ENCODE results near the gene ARID1B.

The ARID1B gene

DNA sequence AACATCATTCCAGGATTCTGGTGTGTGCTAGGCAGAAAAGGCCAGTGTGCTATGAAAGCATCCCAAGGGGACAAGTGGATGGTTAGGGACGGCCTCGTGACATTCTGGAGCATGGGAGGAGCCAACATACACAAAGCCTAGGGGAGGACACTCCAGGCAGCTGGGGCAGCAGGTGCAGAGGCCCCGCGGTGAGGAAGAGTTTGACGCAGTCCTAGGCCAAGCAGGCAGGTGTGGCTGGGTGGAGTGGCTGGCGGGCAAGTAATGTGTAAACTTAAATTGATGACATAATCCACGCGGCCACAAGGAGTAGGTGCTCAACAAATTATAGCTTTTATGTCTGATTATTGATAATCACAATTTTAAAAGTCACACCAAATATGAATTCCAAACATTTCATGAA is 452.5 kb downstream of the ARID1B start:
- DNase-seq (ENCODE audit: low spot score in 2 of 2) (no peak), ATAC-seq (ENCODE audit: low read depth) (peak; percentile 82)
- Mint-ChIP-seq H3K9me3 (no peaks in the 10 kb centered on the region), H3K27ac (no peak overlapping the region), H3K36me3 (no peaks in the 10 kb centered on the region), H3K4me3 (no peak overlapping the region), H3K4me1 (peaks cover 17% of the 10 kb centered on the region), H3K27me3 (peaks cover 28% of the 10 kb centered on the region)

DNA sequence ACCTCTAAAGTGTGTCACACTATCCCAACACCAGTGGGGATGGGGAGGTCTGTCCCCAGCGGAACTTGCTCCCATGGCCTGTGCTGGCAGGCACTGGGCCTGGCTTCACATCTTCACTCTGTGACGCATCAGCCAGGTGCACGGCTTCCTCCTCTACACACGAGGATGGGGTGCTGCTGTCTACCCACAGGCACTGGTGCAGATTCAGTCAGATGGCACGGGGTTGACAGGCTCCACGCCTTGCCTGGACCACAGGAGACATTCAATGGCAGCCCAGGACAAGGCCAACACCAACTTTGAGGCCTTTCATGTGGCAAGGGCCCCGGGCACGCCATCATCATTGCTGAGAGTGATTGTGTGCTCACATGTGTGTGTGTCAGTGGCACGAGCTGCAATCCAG is 453.7 kb downstream of the ARID1B start:
- Mint-ChIP-seq H3K4me1 (peaks cover 26% of the 10 kb centered on the region), H3K4me3 (no peak overlapping the region), H3K27me3 (peaks cover 34% of the 10 kb centered on the region), H3K9me3 (no peaks in the 10 kb centered on the region), H3K27ac (no peak overlapping the region), H3K36me3 (no peaks in the 10 kb centered on the region)
- no peak for DNase-seq (ENCODE audit: low spot score in 2 of 2)
- ATAC-seq (ENCODE audit: low read depth), result no peak

DNA sequence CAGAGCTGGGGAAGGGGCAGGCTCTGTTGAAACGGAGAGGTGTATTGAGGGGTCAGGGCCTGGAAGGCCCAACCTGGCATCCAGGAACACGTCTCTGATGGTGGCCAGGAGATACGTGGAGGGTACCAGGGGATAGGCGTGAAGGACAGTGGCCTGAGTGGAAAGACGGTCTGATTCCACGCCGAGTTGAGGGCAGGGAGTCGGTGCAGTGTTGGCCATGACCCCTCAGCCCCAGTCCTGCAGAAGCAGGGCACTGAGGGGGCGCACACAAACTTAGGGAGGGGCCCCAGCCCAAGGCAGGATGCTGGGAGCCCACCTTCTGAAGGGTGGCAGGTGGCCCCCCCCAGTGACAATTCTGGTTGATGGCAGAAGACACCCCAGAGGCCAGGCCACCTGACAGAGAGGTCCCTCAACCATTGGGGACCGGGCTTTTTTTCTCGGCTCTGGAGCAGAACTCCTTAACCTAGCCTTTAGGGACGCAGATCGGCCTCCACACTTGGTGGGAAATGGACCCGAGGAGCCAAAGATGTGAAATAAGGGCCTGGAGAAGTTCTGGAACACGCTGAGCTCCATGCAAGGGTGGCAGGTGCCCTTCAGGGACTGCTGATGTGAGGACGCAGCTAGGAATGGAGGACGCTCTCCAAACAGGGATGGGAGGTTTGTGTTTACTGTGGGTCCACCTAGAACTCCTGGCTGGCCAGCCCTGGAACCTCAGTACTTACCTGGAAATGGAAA is 455.1 kb downstream of the ARID1B start:
- H3K9me3 Mint-ChIP-seq, result no peaks in the 10 kb centered on the region
- peaks cover 35% of the 10 kb centered on the region for H3K27me3 Mint-ChIP-seq
- H3K4me3 Mint-ChIP-seq, result no peak overlapping the region
- H3K27ac Mint-ChIP-seq, result no peak overlapping the region
- H3K4me1 Mint-ChIP-seq, result peaks cover 23% of the 10 kb centered on the region
- no peaks in the 10 kb centered on the region for H3K36me3 Mint-ChIP-seq
- ATAC-seq (ENCODE audit: low read depth), result no peak
- no peak for DNase-seq (ENCODE audit: low spot score in 2 of 2)

DNA sequence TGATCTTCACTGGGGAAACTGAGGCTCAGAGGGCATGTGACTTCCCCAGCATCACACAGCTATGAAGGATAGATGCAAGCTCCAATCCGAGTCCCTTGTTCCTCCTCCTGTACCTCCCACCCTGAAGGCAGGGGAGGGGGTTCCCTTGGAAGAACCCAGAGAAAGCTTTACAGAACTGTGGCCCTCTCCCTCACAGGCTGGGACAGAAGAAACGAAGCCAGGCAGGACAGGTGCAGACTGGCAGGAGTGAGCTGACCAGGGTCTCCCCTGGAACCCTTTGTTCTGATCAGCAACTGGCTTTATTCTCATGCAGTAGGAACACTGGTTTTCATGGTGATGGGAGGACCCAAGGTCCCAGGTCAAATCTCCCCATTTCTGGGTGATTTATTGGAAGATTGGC is 456.0 kb downstream of the ARID1B start:
- peaks cover 1% of the 10 kb centered on the region for H3K9me3 Mint-ChIP-seq
- DNase-seq (ENCODE audit: low spot score in 2 of 2) (no peak), ATAC-seq (ENCODE audit: low read depth) (no peak)
- no peak overlapping the region for H3K27ac Mint-ChIP-seq
- H3K4me1 Mint-ChIP-seq, result peaks cover 21% of the 10 kb centered on the region
- H3K36me3 Mint-ChIP-seq, result no peaks in the 10 kb centered on the region
- H3K4me3 Mint-ChIP-seq, result no peak overlapping the region
- H3K27me3 Mint-ChIP-seq, result peaks cover 37% of the 10 kb centered on the region

DNA sequence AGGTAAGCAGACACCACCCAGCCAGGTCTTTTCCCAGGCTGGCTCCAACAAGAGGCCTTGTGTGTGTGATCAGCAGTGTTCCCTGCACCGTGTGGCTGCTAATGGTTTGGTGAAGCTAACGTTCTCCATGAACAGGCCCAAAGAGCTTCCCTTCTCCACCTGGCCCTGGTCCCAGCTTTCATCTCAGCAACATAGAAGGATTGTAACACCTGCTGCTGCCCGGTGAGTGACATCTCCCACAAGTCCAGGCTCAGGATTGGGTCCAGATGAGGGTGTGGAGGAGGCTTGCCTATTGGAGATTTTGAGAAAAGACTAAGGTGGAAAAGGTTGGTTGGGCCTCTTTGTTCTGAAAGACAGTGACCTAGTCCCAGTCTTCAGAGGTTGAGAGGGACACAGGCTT is 456.5 kb downstream of the ARID1B start:
- Mint-ChIP-seq H3K36me3 (no peaks in the 10 kb centered on the region), H3K4me3 (peak overlapping the region; percentile 9), H3K4me1 (peaks cover 23% of the 10 kb centered on the region), H3K9me3 (peaks cover 3% of the 10 kb centered on the region), H3K27ac (no peak overlapping the region), H3K27me3 (peaks cover 40% of the 10 kb centered on the region)
- ATAC-seq (ENCODE audit: low read depth), result no peak
- no peak for DNase-seq (ENCODE audit: low spot score in 2 of 2)

DNA sequence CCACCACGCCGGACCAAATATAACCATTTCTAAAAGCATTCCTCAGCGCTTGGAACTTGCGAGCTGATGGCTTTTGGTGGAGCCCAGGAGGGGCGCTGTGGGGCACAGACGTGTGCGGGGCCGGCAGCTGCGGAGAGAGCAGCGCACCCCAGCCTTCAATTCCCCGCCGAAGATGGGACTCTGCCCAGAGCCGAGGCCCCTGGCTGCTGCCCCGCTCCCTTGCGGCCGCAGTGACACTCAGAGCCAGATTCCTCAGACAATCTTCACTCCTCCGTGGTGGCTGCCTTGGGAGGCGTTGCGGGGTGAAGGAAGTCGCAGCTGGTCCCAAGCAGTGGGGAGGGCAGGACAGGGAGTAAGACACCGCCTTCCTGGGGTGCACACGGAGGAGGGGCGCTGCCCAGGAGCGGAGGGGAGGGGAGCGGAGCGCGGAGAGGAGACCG is 458.4 kb downstream of the ARID1B start:
- peaks cover 38% of the 10 kb centered on the region for H3K27me3 Mint-ChIP-seq
- no peak for DNase-seq (ENCODE audit: low spot score in 2 of 2)
- peak; percentile 82 for ATAC-seq (ENCODE audit: low read depth)

DNA sequence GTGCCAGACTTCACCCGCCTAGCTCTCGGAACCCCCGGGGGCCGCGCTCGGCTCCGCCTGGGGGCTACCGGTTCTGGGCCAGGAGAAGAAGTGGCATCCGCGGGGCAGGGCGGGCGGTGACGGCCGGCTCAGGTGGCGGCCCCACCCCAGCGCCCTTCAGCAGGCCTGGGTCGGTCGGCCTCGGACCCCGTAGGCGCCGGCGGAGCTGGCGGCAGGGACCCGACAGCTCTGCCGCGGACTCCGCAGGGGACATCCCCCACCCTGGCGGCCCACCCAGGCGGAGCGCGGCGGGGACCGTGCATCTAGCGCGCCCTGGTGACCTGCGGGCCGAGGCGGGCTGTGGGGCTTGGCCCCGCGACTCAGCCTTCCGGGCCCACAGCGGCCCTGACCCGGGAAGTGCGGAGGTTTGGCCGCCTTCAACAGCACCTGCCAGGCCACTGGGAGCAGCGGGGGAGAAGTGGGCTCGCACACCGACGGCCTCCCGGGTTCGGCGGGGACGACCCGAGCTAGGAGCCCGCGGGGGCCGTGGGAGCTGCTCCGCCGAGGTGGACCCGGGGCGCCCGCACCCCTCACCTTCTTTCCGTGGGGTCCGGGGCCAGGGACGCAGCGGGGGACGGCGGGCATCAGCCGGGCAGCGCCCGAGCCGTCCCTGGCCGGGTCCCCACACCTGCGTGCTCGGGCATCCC is 459.0 kb downstream of the ARID1B start:
- DNase-seq (ENCODE audit: low spot score in 2 of 2) (peak in 1 of 2 donors; percentile 49), ATAC-seq (ENCODE audit: low read depth) (peak; percentile 50)
- Mint-ChIP-seq H3K4me3 (peak overlapping the region; percentile 88), H3K4me1 (peaks cover 20% of the 10 kb centered on the region), H3K27me3 (peaks cover 38% of the 10 kb centered on the region), H3K27ac (peak overlapping the region; percentile 20), H3K9me3 (peaks cover 3% of the 10 kb centered on the region), H3K36me3 (no peaks in the 10 kb centered on the region)

More for the DNA sequence above, 458.4 kb downstream of the ARID1B start:
- H3K4me3 Mint-ChIP-seq, result peak overlapping the region; percentile 88
- peaks cover 19% of the 10 kb centered on the region for H3K4me1 Mint-ChIP-seq
- peak overlapping the region; percentile 20 for H3K27ac Mint-ChIP-seq
- H3K36me3 Mint-ChIP-seq, result no peaks in the 10 kb centered on the region
- H3K9me3 Mint-ChIP-seq, result peaks cover 3% of the 10 kb centered on the region

DNA sequence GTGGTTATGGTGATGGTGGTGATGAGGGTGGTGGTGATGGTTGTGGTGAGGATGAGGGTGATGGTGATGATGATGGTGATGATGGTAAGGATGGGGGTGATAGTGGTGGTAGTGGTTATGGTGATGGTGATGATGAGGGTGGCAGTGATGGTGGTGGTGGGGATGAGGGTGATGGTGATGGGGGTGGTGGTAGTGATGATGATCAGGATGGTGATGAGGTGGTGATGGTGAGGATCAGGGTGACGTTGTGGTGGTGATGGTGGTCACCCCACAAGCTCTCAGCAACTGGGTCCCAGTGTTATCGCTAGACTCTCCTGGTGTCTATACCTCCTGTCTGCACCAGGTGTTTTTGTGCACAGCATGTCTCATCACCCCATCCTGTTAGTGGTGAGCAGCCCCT is 461.2 kb downstream of the ARID1B start:
- Mint-ChIP-seq H3K36me3 (no peaks in the 10 kb centered on the region), H3K27me3 (peaks cover 30% of the 10 kb centered on the region), H3K4me3 (no peak overlapping the region), H3K9me3 (peaks cover 3% of the 10 kb centered on the region), H3K4me1 (peaks cover 20% of the 10 kb centered on the region), H3K27ac (no peak overlapping the region)
- no peak for DNase-seq (ENCODE audit: low spot score in 2 of 2)
- no peak for ATAC-seq (ENCODE audit: low read depth)

DNA sequence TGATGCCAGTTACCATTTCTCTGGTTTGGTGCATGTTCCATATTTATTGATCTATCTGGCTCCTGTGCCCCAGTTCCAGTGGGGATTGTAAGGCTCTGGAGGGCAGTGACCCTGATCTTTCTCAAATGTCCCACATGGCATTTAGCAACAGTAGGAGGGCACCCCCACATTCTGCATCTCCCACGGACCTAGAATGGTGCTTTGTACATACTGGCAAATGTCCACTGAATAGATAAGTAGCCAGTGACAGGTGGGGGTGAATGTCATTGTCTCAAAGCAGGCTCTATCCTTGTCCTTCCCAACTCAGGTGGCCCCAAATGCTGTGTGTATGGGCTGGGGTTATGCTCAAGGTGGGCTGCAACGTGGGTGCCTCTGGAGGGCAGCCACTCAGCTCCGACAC is 462.0 kb downstream of the ARID1B start:
- peaks cover 2% of the 10 kb centered on the region for H3K36me3 Mint-ChIP-seq

DNA sequence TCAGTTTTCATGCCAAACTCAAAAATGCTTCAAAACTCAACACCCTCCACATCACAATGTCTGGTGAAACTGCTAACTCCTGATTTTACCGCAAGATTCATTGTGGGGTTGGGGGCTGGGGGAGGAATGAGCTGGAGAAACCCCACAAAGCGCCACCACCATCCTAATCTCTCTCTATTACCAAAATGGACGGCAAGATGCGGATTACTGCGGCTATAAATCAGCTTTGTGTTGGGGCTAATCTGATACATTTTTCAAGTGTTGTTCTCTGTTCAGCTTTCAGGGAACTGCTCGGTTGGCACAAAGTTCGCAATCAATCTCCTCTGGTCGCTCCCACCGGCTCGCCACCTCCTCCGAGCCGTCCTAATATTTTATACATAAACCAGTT is 462.5 kb downstream of the ARID1B start:
- peaks cover 19% of the 10 kb centered on the region for H3K4me1 Mint-ChIP-seq
- no peak overlapping the region for H3K4me3 Mint-ChIP-seq
- H3K27ac Mint-ChIP-seq, result no peak overlapping the region
- no peak for DNase-seq (ENCODE audit: low spot score in 2 of 2)
- peaks cover 5% of the 10 kb centered on the region for H3K9me3 Mint-ChIP-seq
- H3K27me3 Mint-ChIP-seq, result peaks cover 28% of the 10 kb centered on the region
- no peak for ATAC-seq (ENCODE audit: low read depth)
- peaks cover 2% of the 10 kb centered on the region for H3K36me3 Mint-ChIP-seq

More for the DNA sequence above, 462.0 kb downstream of the ARID1B start:
- DNase-seq (ENCODE audit: low spot score in 2 of 2), result no peak
- Mint-ChIP-seq H3K27me3 (peaks cover 29% of the 10 kb centered on the region), H3K9me3 (peaks cover 5% of the 10 kb centered on the region), H3K27ac (no peak overlapping the region), H3K4me3 (no peak overlapping the region), H3K4me1 (peaks cover 20% of the 10 kb centered on the region)
- no peak for ATAC-seq (ENCODE audit: low read depth)

DNA sequence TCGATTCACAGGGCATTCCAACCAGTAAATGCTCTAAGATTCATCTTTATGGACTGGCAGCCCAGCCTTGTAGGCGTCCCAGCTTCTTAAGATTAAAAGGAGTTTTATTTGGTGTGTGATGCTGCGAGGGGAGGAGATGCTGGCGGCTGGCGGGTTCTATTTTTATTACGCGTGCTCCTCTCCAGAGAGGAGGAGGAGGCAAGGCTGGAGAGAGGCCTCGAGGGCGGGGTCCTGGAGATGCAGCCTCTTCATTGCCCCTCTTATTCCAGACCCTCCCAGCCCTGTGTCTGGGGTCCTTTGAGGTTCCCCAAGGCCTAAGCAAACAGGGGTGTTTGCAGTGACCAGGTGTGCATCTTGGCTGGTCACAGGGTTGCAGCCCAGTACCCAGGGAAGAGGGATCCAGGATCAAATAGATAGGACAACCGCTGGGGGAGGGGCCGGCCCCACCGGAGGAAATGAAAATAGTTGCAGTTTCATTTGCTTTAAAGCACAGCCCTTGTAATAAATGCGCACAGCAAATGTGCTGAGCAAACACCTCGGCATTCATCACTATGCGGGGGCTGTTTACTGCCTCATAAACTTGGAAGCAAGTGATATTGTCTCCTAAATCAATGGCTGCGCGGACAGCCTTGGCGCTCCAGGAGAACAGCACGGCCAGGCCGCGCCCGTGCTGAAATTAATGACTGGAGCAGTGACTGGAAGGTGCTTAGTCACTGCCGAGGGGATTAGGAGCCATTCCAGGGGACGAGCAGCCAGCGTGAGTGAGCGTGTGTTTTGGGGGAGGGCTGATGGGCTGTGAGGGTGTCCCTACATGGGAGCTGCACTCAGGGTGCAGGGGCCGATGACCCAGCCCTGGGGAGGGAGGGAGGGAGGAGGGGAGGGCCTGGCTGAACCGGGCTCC is 463.1 kb downstream of the ARID1B start:
- DNase-seq (ENCODE audit: low spot score in 2 of 2), result no peak
- H3K27me3 Mint-ChIP-seq, result peaks cover 25% of the 10 kb centered on the region
- H3K9me3 Mint-ChIP-seq, result peaks cover 5% of the 10 kb centered on the region
- H3K4me1 Mint-ChIP-seq, result peaks cover 15% of the 10 kb centered on the region
- peak overlapping the region; percentile 41 for H3K4me3 Mint-ChIP-seq
- ATAC-seq (ENCODE audit: low read depth), result no peak
- peaks cover 2% of the 10 kb centered on the region for H3K36me3 Mint-ChIP-seq
- H3K27ac Mint-ChIP-seq, result no peak overlapping the region

DNA sequence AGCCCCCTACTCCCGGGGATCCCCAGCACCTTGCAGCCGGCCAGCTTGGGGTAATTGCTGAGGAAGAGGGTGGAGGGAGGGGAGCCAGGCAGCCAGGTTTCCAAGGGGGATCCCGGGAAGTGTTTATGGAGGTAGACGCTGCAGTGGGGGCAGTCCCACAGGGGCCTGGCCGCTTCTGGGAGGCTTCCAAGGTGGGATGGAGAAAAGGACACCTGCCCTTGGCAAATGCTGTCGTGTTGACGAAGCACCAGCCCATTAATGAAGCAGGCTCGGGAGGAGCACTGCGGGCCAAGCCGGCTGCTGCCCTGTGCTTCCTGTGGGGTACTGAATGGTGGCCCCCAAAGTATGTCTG is 463.8 kb downstream of the ARID1B start:
- no peak for DNase-seq (ENCODE audit: low spot score in 2 of 2)
- no peak overlapping the region for H3K27ac Mint-ChIP-seq
- H3K27me3 Mint-ChIP-seq, result peaks cover 22% of the 10 kb centered on the region
- ATAC-seq (ENCODE audit: low read depth), result no peak
- peaks cover 5% of the 10 kb centered on the region for H3K9me3 Mint-ChIP-seq
- peaks cover 10% of the 10 kb centered on the region for H3K4me1 Mint-ChIP-seq
- H3K4me3 Mint-ChIP-seq, result no peak overlapping the region
- peaks cover 2% of the 10 kb centered on the region for H3K36me3 Mint-ChIP-seq

DNA sequence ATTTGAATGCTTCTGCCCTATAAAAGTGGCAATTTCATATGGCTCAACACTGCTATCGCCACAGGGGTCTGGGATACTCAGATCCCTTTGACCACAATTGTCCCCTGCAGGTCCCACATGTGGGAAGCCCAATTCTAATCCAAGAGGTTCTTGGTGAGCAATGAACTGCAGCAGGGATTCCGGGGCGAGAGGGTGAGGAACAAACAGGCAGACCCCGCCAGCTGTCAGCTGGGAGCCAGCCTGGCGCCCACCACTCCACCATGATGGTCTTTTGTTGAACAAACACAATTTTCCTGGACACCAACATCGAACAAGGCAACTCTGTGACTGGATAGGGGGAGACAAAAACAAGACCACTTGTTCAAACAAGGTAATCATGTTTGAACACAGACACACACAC is 465.6 kb downstream of the ARID1B start:
- H3K27ac Mint-ChIP-seq, result no peak overlapping the region
- H3K9me3 Mint-ChIP-seq, result peaks cover 5% of the 10 kb centered on the region
- H3K27me3 Mint-ChIP-seq, result peaks cover 19% of the 10 kb centered on the region
- peaks cover 2% of the 10 kb centered on the region for H3K36me3 Mint-ChIP-seq
- H3K4me1 Mint-ChIP-seq, result peaks cover 5% of the 10 kb centered on the region
- ATAC-seq (ENCODE audit: low read depth), result no peak
- DNase-seq (ENCODE audit: low spot score in 2 of 2), result no peak
- H3K4me3 Mint-ChIP-seq, result no peak overlapping the region

DNA sequence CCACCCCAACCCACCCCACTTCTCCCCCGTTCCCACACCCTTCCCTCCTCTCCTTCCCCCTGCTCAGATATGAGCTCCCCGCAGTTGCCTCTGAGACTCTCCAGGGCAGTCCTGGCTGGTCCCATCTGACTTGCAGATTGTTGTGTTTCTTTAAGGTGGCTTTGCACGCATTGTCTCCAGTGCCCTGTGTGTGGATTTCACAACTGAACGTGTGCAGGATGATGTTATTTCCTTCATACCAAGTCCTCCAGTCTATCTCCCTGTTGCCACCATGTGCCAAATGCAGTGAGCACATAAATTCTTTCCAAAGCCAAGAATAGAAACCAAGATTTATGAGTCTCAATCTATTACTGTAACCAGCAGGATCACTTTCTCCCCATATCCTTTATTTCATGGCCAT is 467.0 kb downstream of the ARID1B start:
- peaks cover 7% of the 10 kb centered on the region for H3K9me3 Mint-ChIP-seq
- H3K27me3 Mint-ChIP-seq, result peaks cover 13% of the 10 kb centered on the region
- no peak overlapping the region for H3K4me3 Mint-ChIP-seq
- DNase-seq (ENCODE audit: low spot score in 2 of 2) (no peak), ATAC-seq (ENCODE audit: low read depth) (no peak)
- peaks cover 2% of the 10 kb centered on the region for H3K4me1 Mint-ChIP-seq
- H3K36me3 Mint-ChIP-seq, result peaks cover 2% of the 10 kb centered on the region
- no peak overlapping the region for H3K27ac Mint-ChIP-seq
